MCF 10A (cell line): Measurements from ENCODE around the gene TBXAS1. TPM values are rescaled to one million over a fixed set of nuclear protein-coding genes. Genes with fewer than 3 reads are reported as not detected.

Experiments used
- BruUV-seq: library from RNA; stranded (reverse); fragments of 400-500 nt; replicated peaks from 2 replicates; lab custom pipeline; 2021; lab: Mats Ljungman, UMichigan
- CTCF ChIA-PET: fragments of 300-600 bp; sonication (Branson Sonifier 250); formaldehyde crosslinking; extraction: SDS; loops from one replicate; lab custom pipeline; 2021; ENCODE audit warnings: antibody characterized with exemption, inconsistent platforms; lab: Yijun Ruan, JAX
- POLR2A ChIA-PET: fragments of 300-600, 350-650 bp; sonication (Branson Sonifier 250); formaldehyde crosslinking; extraction: SDS; loops from one replicate; lab custom pipeline; 2020; ENCODE audit warnings: antibody characterized with exemption, inconsistent platforms; lab: Yijun Ruan, JAX
- DNase-seq: peaks from one replicate; pipeline ENCODE4 v3.0.0-alpha.2; 2018; ENCODE audit not compliant: unreplicated experiment
- H3K27ac Mint-ChIP-seq: one replicate; pipeline ENCODE4 v1.8.0; 2022; ENCODE audit warnings: mild to moderate bottlenecking, low read depth, mixed read lengths; ENCODE audit not compliant: unreplicated experiment
- H3K27me3 Mint-ChIP-seq: one replicate; pipeline ENCODE4 v1.8.0; 2022; ENCODE audit warnings: mixed read lengths; ENCODE audit not compliant: insufficient read depth, unreplicated experiment
- H3K36me3 Mint-ChIP-seq: one replicate; pipeline ENCODE4 v1.8.0; 2022; ENCODE audit warnings: mild to moderate bottlenecking, moderate library complexity, mixed read lengths; ENCODE audit not compliant: insufficient read depth, unreplicated experiment
- H3K4me1 Mint-ChIP-seq: one replicate; pipeline ENCODE4 v1.8.0; 2022; ENCODE audit warnings: mixed read lengths; ENCODE audit not compliant: insufficient read depth, unreplicated experiment
- H3K4me3 Mint-ChIP-seq: one replicate; pipeline ENCODE4 v1.8.0; 2022; ENCODE audit warnings: mild to moderate bottlenecking, moderate library complexity, mixed read lengths; ENCODE audit not compliant: unreplicated experiment
- H3K9me3 Mint-ChIP-seq: one replicate; pipeline ENCODE4 v1.8.0; 2022; ENCODE audit warnings: mixed read lengths; ENCODE audit not compliant: unreplicated experiment
- CTCF ChIP-seq: fragments of 200-600 bp; IDR thresholded peaks from one replicate; pipeline ENCODE4 v1.8.0; 2022; ENCODE audit warnings: antibody characterized with exemption, mild to moderate bottlenecking; ENCODE audit not compliant: unreplicated experiment
- intact Hi-C: fragments of 100-400 bp; cut with micrococcal nuclease; formaldehyde crosslinking; loops from 2 replicates; pipeline ENCODE4 v1.14.1; 2022
- total RNA-seq: library from RNA; stranded (reverse); gene quantifications from 2 replicates; pipeline ENCODE4 v1.2.3, GENCODE V29; 2022

Gene TBXAS1
- total RNA-seq, 1 experiment from 2014 or later: 1.5 TPM

GRCh38 chr7:139990571-139991268 is 161.7 kb downstream of the TBXAS1 start:
- peaks cover 9% of the 10 kb centered on the region for H3K4me1 Mint-ChIP-seq
- no peaks in the 10 kb centered on the region for H3K9me3 Mint-ChIP-seq
- no peak for TF ChIP-seq CTCF
- intact Hi-C loops: no loop called here
- DNase-seq: no peak
- H3K27me3 Mint-ChIP-seq: no peaks in the 10 kb centered on the region
- no peak overlapping the region for H3K4me3 Mint-ChIP-seq
- no peaks in the 10 kb centered on the region for H3K36me3 Mint-ChIP-seq
- no peak overlapping the region for H3K27ac Mint-ChIP-seq
- ChIA-PET POLR2A (interaction anchor here (0.5 kb wide), 1 partner anchor 158 kb away, joined by 3 read pairs; no protein-coding TSS in a partner anchor), CTCF (no interaction called here)
- no TSS peak for BruUV-seq

- H3K36me3 Mint-ChIP-seq: no peaks in the 10 kb centered on the region
- peaks cover 12% of the 10 kb centered on the region for H3K4me1 Mint-ChIP-seq
- no peak overlapping the region for H3K27ac Mint-ChIP-seq
- intact Hi-C loops: no loop called here
- BruUV-seq: no TSS peak
- no peak for DNase-seq
- POLR2A ChIA-PET: no interaction called here
- CTCF ChIA-PET: interaction anchor here (0.6 to 4.0 kb wide), 2 partner anchors 117 to 345 kb away, joined by 5 to 30 read pairs; no protein-coding TSS in a partner anchor
- no peak for TF ChIP-seq CTCF
- no peaks in the 10 kb centered on the region for H3K9me3 Mint-ChIP-seq
- H3K4me3 Mint-ChIP-seq: no peak overlapping the region
- no peaks in the 10 kb centered on the region for H3K27me3 Mint-ChIP-seq
Observed at GRCh38 chr7:139991269-139991666, 162.2 kb downstream of the TBXAS1 start.

GRCh38 chr7:139991911-139992310 is 162.8 kb downstream of the TBXAS1 start:
- POLR2A ChIA-PET: no interaction called here
- no peaks in the 10 kb centered on the region for H3K27me3 Mint-ChIP-seq
- no TSS peak for BruUV-seq

More at GRCh38 chr7:139991911-139992310, 162.8 kb downstream of the TBXAS1 start:
- Mint-ChIP-seq H3K4me1 (peaks cover 12% of the 10 kb centered on the region), H3K9me3 (no peaks in the 10 kb centered on the region), H3K4me3 (no peak overlapping the region), H3K36me3 (no peaks in the 10 kb centered on the region), H3K27ac (no peak overlapping the region)
- intact Hi-C loops: no loop called here
- CTCF ChIA-PET: interaction anchor here (0.6 to 4.0 kb wide), 2 partner anchors 117 to 346 kb away, joined by 5 to 30 read pairs; no protein-coding TSS in a partner anchor
- DNase-seq: no peak
- TF ChIP-seq CTCF: no peak
